Measurements from ENCODE around the gene ABI3BP.

DNA sequence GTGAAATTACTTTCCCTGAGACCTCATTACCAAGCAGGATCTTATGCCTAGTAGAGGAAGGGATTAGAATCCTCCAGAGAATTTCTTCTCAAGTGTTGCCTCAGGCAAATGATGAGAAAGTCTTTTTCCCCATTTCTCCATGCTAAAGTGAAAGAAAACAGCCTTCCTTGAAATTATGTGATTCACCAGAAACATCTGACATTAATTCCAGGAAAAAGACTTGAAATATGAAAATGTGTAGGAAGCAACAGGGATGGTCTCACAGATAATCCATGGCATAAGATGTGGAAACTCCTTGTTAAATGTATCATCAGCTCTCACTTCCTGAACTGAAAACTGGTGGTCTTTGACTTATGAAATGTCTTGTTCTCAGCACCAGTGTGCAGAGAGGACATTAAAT is 17.9 kb upstream of the ABI3BP start:
- TF ChIP-seq POLR2A (IDR thresholded peaks at IDR 0.05; ENCODE audit: low read length): no peak
- no peak for TF ChIP-seq GATA1 (IDR thresholded peaks at IDR 0.05; ENCODE audit: low read depth, low read length)
